NCI-H2196 treated with DMSO at 0.1 percent for 48 hours (cell line): ENCODE measurements around the gene WNT11.

Experiments used
- DNase-seq: peaks from one replicate; lab custom pipeline; 2025; ENCODE audit not compliant: unreplicated experiment; lab: John Stamatoyannopoulos, UW

Gene WNT11

DNA sequence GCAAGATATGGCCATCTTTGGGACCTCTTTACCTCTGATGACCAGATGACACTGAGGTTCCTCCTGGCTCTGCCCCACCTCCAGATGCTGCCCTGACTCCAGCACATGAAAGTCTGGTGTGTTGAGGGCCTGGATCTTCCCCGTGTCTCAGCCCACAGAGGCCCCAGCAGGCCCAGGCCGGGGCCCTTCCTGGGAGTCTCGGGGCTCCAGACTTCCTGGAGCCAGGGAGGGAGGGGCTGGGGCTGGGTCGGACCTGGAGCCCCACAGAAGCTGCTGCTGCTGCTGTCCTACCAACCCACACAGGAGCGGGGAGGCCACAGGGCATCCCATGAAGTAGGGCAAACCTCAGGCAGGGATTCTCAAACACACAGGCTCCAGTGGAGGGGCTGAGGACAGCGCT, 32.2 kb upstream of the WNT11 start:
- no peak for DNase-seq

DNA sequence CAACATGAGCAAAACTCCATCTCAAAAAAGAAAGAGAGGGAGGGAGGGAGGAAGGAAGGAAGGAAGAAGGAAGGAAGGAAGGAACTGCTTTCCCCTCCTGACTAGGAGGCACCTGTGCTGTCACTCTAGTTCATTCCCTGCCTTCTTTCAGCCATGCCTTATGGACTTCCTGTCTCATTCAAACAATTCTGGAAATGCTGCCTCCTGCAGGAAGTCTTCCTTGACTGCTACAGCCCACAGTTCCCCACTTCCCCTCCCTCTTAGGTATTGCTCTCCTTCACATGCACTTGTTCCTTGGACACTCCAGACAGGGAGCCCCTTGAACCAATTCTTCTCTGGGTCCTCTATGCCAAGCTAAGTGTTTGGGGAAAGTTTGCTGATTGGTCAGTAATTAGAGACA, 31.6 kb upstream of the WNT11 start:
- no peak for DNase-seq

DNA sequence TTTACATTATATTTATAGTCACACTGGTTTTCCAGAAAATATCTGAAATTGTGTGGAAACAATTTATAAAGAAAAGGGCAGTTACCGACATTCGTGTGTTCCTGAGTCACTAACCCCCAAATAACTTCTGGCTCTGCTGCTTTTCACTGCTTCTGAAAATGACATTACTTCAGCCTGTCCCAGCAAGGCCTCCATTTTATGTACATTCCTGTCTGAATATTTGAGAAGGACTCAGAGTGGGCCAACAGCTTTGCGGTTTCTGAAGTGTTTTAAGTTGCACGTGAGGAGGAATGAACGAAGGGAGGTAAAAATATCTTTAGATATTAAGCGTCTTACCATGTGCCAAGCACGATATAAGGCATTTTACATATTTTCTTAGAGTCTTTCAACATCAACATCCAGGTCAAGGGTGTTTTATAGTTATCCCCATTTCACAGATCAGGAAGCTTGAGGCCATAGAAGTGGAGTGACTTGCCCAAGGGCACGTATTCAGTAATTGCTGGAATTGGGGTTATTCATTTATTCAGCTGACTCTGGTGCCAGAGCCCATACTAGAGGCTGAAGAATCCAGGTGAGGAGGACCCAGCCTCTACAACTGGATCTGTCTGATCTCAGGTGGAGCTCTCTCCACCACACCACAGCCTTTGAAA, 30.8 kb upstream of the WNT11 start:
- DNase-seq, result no peak

DNA sequence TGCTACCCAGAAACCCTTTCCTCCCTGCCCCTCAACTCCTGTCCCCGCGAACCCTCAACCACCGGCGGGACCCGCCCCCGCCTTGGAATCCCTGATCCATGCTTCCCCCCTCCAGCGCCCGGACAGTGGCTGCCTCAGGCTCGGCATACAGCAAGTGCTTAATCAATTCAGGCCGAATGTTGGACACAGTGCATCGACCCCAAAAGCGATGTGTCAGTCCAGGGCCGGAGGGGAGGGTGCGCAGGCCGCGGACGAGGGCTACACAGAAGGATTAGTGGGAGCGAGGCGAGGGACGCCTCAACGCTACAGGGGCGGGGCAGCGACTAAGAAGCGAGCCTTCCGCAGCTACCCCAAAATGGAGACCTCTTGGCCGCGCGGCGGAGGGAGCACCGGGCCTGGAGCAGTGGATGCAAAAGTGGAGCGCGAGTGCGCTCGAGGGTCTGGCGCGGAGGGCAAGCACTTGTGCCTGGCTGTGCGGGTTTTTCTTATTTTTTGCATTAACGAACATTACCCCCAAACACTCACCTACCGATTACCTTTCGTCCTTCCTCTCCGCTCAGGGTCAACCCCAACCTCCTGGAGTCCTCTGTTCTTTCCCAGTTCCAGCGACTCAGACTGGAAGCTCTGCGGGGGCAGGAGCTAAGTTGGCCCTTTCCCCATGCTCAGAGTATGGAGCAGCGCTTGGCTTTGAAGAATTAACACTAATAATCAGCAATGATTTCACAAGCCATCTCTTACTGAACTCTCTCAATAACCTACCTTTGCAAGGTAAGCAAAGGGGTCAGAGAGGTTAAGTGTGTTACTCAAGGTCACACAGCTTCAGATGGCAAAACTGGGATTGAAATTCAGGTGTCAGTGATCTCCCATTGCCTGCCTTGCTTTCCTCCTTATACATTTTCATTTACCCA, 30.0 kb upstream of the WNT11 start:
- no peak for DNase-seq

DNA sequence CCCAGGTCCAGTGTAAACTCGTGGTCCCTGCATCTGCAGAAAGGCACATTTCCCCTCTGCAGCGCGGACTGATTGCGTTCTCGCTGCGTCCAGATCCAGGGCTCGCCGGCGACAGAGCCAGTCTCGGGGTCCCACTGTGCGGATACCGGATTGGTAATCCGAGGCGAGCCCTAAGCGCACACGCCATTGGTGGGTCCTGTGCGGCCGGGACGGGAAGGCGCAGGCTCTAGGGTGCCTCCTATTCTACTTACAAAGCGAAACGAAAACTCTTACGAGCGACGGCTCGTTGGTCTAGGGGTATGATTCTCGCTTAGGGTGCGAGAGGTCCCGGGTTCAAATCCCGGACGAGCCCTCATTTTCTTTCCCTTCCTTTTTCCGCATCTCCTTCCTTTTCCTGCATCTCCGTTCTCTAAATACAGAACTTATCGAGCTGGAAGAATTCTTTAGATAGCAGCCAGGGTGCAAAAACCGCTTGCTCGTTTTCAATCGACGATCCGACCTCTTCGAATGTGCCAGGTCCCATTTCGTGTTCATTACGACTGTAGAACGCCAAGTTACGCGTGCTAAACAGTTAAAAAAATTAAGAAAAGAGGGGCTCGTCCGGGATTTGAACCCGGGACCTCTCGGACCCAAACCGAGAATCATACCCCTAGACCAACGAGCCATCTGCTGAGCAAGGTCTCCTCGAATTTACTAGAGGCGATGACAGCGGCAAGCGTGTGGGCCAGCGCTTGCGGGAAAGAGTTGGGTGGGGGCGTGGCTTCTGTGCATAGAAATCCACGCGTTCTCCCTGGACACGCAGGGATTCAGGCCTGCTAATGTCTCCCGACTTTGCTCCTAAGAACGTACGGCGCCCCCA, 29.2 kb upstream of the WNT11 start:
- DNase-seq, result peak; percentile 70

DNA sequence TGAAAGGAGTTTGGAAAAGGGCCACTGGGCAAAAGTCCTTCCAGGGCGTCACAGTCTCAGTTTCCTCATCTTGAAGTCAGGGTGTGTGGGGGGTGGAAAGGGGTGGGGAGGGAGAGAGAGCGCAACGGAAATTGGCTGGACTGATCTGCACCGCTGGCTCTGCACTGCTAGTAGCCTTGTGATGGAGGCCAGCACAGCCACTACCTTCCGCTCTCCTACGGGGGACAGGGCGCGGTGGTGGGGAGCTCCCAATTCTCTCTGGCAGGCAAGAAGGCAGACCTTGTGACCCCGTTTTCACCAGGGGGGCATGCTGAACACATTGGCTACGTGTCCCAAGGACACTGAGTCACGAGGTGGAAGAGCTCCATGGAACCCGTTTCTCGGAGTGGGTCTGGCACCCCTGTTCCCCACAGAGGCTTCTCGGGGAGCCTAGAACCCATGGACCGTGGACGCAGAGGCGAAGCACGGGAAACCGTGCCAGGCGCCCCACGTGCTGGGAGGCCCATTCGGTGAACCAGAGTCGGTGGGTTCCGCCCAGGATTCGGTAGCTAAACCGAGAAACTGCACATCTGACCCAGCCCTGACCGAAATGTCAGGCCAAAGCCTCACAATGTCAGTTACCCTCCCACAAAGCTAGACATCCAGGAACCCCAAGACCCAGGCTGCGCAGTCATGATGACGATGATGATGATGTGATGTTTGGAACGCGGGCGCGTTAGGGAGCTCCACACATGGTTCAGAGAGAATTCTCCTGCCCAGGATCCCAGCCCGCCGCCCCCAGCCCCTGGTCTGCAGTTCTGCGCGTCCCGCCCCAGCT, 28.3 kb upstream of the WNT11 start:
- DNase-seq, result no peak

DNA sequence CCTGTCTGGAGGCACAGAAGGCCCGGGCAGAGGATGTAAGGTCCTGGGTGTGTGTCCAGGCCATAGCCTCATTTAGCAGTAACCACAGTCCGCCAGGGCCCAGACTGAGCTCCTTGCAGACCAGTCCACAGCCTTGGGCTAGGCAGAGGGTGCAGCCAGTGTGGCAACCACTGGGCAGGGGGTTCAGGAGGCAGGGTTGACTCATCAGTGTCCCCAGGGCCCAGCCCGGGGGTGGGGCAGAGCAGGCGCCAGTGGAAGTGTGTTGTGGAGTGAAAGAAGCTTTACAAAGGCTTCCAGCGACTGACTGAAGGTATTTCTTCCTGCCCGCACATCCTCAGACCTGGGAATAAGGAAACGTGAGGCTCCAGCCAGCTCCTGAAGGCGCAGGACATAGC, 27.7 kb upstream of the WNT11 start:
- no peak for DNase-seq

DNA sequence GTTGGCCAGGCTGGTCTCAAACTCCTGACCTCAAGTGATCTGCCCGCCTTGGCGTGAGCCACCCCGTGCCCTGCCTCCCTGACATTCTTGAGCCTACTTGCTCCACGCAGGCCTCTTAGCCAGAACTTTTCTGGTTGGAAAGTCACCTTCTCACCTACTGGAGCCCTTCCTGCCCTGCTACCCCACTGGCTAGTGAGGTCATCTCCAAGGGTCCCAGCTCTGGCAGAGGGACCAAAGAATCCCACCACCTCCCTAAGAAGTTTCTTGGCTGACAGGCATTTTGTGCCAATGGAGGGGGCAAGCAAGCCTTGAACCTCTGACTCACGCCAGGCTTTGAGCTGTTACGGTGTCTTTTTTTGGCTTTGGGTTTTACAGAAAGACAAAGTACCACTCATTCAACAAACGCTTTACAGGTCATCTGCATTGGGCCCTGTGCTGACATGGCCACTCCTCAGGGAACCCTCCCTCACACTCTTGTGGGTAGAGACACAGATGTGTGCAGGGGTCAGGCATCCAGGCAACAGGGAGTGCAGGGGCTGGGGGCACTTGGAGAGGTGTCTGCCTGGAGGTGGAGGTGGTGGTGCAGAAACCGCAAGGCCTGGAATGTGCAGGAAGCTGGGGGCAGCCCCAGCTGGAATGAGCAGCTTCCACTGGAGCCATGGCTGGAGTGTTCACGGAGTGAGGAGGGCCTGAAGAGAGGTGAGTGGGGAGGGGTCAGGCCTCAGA, 27.1 kb upstream of the WNT11 start:
- no peak for DNase-seq

DNA sequence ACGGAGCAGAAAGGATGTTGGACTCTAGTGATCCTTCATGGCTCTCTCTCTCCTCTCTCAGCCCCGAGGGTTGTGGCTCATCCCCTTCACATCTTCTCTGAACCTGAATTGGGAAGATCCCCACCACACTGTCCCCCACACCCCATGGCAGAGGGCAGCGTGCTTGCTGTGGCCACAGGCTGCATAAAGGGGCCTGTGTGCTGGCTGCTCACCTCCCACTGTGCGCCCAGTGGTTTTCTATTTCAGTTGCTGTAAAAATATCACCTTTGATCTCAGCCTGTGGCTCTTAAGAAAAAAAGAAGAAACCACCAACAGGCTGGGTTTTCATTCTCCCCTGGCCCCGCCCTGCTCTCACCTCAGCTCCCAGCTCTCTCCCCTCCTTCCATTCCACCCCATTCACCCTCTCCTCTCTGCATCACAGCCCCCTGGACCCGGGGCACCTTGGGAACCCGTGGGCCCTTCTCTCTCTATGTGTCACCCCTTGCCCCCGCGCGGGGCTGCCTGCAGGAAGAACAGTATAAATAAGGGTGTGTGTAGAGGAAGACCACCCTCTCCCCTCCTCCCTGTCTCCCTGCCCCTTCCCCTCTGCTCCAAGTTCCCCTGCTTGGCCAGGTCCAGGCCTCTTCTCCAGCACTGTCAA, 25.8 kb upstream of the WNT11 start:
- no peak for DNase-seq

DNA sequence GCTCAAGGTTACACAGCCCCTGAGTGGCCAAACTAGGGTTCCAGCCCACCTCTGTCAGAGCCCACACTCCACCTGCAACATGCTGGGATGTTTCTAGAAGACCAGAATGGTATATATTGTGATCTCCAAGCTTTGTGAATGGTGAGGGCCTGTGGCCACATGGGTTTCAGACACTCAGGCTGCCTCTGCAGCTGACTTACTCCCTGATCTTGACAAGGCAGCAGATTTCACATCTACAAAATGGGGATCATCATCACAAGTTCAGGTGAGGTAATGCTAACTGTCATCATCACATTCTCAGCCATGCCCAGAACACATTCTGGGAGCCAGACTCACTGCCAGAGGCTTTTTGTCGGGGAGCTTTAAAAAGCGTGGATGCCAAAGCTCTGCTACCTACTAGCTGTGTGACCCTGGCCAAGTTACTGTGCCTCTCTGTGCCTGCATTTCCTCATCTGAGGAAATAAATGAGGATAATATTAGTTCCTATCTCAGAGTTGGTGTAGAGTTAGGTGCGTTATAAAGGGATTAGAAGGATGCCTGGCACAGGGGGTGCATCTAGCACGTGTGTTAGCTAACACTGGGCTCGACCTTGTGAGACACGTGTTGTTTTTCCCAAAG, 24.9 kb upstream of the WNT11 start:
- no peak for DNase-seq

DNA sequence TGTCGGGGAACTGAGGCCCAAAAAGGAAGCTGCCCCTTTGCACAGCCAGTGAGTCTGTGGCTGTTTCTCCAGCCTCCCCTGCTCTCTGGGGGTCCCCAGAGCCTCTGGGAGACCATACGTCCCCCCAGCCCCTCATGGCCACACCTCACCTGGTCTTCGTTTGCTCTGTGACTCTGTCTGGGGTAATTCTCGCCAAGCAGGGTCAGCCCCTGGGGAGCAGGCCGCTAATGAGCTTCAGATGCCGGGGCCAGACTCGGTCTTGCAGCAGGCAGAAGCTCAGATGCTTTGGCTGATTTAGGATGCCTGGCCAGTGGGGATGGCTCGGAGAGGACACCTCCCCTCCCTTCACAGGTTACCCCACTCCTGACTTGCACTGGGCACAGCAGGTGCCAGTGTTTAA, 24.1 kb upstream of the WNT11 start:
- no peak for DNase-seq

DNA sequence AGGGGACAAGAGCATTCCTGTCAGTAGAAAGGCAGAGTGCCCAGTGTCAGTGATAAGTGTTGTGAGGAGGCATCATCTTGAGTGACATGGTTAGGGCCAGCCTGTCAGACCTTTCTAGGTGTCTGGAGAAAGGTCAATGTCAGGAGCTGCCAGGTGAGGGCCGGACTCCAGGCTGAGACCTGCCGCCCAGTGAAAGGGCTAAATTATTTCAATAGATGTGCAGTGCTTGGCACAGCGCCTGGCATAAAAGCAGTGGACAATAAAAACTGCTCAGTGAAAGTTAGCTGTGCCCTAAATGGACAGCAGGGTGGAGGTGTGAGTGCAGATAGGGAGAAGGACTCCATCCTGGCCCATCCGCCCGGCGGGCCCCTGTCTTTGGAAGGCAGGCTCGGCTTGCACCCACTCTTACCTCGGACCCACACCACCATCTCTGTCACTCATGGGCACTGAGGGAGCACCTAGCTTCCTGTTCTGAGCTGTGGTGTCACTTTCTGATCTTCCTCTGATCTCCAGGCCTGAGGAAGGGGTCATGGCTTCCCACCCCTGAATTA, 23.5 kb upstream of the WNT11 start:
- DNase-seq, result no peak

DNA sequence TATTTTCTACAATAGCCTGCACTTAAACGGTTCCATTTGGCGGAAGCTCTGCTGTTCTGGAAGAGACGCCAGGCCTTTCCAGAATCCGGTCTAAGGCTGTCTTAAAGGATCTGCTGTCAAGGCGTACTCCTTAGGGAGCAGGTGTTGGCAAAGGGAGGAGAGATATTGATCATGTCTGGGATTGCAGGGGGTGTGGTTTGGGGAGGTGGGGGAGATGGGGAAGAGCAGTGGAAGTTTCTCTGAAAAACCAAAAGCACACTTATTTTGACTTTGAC, 22.5 kb upstream of the WNT11 start:
- no peak for DNase-seq

DNA sequence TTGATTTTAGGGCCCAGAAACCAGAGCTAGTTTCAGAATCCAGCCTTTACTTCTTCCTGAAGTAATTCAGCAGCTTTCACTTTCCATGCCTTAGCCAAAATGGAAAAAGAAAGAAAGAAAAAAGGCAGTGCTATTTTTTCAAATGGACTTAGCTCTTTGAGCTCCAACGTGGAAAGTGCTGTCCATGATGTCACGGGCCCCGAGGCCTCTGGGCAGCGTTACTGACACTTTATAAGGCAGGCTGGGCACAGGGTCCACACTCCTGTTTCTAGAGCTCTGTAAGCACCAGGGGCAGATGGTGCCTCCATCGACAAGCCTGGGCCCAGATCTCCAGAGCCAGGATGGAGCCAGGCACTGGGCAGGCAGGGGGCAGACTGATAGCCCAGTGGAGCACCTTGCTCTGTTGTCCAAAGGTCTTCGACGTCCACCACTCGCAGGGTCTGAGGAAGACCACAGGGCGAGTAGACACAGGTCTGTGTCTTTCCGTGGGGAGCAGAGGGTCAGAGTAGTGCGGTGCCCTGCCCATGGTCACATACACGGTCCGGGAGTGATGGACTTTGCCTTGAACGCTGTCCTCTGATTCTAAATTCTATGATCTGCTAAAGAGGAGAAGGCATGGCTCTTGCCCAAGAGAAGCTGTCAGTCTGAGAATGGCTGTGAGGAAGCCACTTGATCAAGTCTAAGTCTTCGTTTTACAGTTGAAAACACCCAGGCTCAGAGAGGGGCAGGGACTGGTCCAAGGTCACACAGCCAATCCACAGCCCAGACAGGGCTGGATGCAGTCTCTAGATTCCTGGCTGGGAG, 22.0 kb upstream of the WNT11 start:
- DNase-seq, result no peak

DNA sequence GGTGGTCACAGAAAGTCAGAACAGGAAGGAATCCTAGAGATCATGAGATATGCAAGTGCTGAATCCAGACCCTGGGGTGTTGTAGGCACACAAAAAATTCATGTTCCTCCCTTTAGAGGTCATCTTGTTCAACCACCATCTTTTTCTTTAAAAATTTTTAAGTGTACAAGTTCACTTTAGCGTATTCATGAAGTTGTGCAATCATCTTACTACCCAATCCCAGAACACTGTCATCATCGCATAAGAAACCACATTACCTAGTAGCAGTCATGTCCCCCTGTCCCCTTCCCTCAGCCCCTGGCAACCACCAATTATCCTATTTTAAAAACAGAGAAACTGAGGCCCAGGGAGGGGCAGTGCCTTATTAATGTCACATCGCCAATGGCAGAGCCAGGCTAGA, 20.3 kb upstream of the WNT11 start:
- no peak for DNase-seq

DNA sequence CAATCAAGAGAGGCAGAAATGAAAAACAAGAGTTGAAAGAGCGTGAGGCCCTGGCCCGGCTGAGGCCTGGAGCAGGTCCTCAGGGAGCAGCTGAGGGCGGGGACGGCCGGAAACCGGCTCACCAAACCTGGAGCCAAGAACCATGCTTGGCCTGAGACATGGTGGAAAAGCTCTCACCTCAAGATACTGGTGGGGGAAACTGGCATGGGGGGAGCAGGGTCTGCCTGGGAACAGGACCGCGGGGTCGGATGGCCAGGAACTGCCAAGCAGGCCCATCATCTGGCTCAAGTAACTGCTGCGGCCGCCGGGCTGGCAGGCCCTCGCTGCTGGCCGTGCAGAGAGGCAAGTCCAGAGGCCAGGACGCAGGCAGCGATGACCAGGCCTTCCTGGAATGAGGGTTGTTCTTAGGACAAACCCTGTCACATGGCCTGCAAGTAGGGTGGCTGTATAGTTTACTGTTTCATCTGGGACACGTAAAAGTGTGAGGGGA, 18.9 kb upstream of the WNT11 start:
- DNase-seq, result no peak

DNA sequence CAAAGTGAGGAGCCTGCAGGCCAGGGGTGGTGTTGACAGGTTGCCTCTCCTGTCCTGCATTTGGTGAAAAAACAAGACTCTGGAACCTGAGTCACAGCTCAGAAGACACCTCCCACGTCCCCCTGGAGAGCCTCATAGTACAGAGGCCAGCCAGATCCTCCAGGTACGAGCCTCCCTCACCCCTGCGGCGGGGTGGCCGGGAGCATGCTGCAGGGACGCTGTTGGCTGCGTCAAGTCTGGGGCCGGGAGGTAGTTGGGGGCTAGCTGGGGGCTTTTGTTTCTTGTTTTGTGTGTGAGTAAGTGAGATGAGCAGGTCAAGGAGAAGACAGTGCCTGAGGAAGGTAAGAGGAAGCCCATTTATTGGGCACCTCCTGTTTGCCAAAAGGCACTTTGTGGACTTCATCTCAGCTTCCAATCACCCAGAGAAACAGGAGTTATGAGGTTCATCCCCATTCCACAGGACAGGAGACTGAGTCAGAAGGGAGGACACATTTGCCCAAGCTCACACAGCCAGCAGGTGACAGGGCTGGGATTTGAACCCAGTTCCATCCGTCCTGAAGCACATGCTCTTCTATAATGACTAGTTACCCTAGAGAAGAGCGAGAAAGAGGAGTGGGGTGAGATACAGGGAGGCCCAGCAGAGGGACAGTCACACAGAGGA, 18.3 kb upstream of the WNT11 start:
- no peak for DNase-seq

DNA sequence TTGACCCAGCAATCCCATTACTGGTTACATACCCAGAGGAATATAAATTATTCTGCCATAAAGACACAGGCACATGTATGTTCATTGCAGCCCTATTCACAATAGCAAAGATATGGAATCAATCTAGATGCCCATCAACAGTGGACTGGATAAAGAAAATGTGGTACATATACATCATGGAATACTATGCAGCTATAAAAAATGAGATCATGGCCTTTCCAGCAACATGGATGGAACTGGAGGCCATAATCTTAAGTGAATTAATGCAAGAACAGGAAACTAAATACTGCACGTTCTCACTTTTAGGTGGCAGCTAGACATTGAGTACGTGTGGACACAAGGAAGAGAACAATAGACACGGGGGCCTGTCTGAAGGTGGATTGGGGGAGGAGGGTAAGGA, 15.1 kb upstream of the WNT11 start:
- DNase-seq, result no peak
